Measurements from ENCODE around the gene RSBN1L.

- TF ChIP-seq EZH2 (IDR thresholded peaks at IDR 0.05): no peak
- no peak for TF ChIP-seq POLR2AphosphoS5 (IDR thresholded peaks at IDR 0.05; ENCODE audit: borderline replicate concordance, low read depth, low read length)
- TF ChIP-seq FOXP2 (optimal IDR thresholded peaks at IDR 0.05; ENCODE audit: control extremely low read depth, extremely low read length, insufficient read depth): no peak
Observed at GRCh38 chr7:77651575-77652162, 44.6 kb upstream of the RSBN1L start.

All from SK-N-MC (cell line).